GM12878 (cell line): ENCODE results near the gene ADGRL2. TPM values are rescaled to one million over a fixed set of nuclear protein-coding genes. Genes with fewer than 3 reads are reported as not detected.

Experiments
- ATAC-seq: fragments of 200-7000 bp; cut with Tn5 transposase; 3 replicates; pipeline ENCODE4 v1.9.1; 2020; ENCODE audit warnings: mild to moderate bottlenecking, moderate library complexity
- BruUV-seq: library from RNA; stranded (reverse); fragments of 400-500 nt; replicated peaks from 2 replicates; lab custom pipeline; 2021; lab: Mats Ljungman, UMichigan
- CTCF ChIA-PET: fragments of 300-600 bp; sonication (Branson Sonifier 250); formaldehyde crosslinking; extraction: SDS; loops from one replicate; lab custom pipeline; 2021; ENCODE audit warnings: inconsistent platforms; lab: Yijun Ruan, JAX
- POLR2A ChIA-PET: fragments of 350-600 bp; formaldehyde crosslinking; extraction: SDS; loops from one replicate; lab custom pipeline; 2021; ENCODE audit warnings: inconsistent platforms; lab: Charles Lee
- RAD21 ChIA-PET: fragments of 300-600 bp; sonication (Branson Sonifier 250); formaldehyde crosslinking; loops from one replicate; lab custom pipeline; 2023; ENCODE audit warnings: antibody characterized with exemption; ENCODE audit not compliant: unreplicated experiment; lab: Charles Lee
- SMC1A ChIA-PET: fragments of 300-600 bp; sonication (Branson Sonifier 250); formaldehyde crosslinking; loops from one replicate; lab custom pipeline; 2023; ENCODE audit not compliant: unreplicated experiment, uncharacterized antibody; lab: Charles Lee
- DNase-seq: peaks from one replicate; pipeline ENCODE4 v3.0.0-alpha.2; 2011; ENCODE audit warnings: low read depth, low spot score
- FAIRE-seq: peaks from 3 replicates; lab custom pipeline; 2011; peaks lifted over from hg19 to GRCh38; lab: Jason Lieb, UNC
- H2AFZ ChIP-seq: 2 replicates; pipeline ENCODE4 v1.6.0; 2011; ENCODE audit warnings: low read depth, low read length, control low read depth; ENCODE audit not compliant: control insufficient read depth
- H3K27ac ChIP-seq: 2 replicates; pipeline ENCODE4 v1.5.1; 2011; ENCODE audit warnings: control low read depth; ENCODE audit not compliant: control insufficient read depth, insufficient read depth
- H3K27me3 ChIP-seq, 2 experiments: replicated peaks in 1 of 2; 2 replicates each; pipeline versions ENCODE4 v1.6.0 to v1.6.1; 2011; ENCODE audit warnings: low read length in 1 of 2; ENCODE audit not compliant: control insufficient read depth in 2 of 2, insufficient read depth in 2 of 2
- H3K36me3 ChIP-seq, 2 experiments: 2 replicates each; pipeline ENCODE4 v1.5.1; 2011; ENCODE audit warnings: low read length in 1 of 2; ENCODE audit not compliant: control insufficient read depth in 2 of 2, insufficient read depth in 2 of 2
- H3K4me1 ChIP-seq: 2 replicates; pipeline ENCODE4 v1.6.1; 2011; ENCODE audit warnings: mild to moderate bottlenecking, low read length, moderate library complexity, mixed read lengths; ENCODE audit not compliant: control insufficient read depth, insufficient read depth
- H3K4me2 ChIP-seq: 2 replicates; pipeline ENCODE4 v1.6.0; 2011; ENCODE audit warnings: control low read depth; ENCODE audit not compliant: control insufficient read depth, insufficient read depth
- H3K4me3 ChIP-seq: fragments of 200-600 bp; sonication (generic); 2 replicates; pipeline ENCODE4 v1.5.1; 2016
- H3K79me2 ChIP-seq: 2 replicates; pipeline ENCODE4 v1.6.0; 2011; ENCODE audit warnings: low read length; ENCODE audit not compliant: control insufficient read depth, insufficient read depth
- H3K9ac ChIP-seq: 2 replicates; pipeline ENCODE4 v1.8.0; 2011; ENCODE audit warnings: low read length, control low read depth, mixed read lengths; ENCODE audit not compliant: control insufficient read depth, insufficient read depth
- H3K9me3 ChIP-seq: replicated peaks from 3 replicates; pipeline ENCODE4 v1.5.1; 2011; ENCODE audit warnings: mild to moderate bottlenecking, low read length; ENCODE audit not compliant: control insufficient read depth, insufficient read depth
- H4K20me1 ChIP-seq: 2 replicates; pipeline ENCODE4 v1.6.0; 2011; ENCODE audit not compliant: control insufficient read depth, insufficient read depth
- BACH1 ChIP-seq: fragments of 450-650 bp; IDR thresholded peaks from 2 replicates; pipeline ENCODE4 v1.6.1; 2017; ENCODE audit warnings: mild to moderate bottlenecking, borderline replicate concordance
- ELK1 ChIP-seq: IDR thresholded peaks from 2 replicates; pipeline ENCODE4 v1.6.1; 2012; ENCODE audit warnings: low read depth, low read length, improper control_type of control experiment
- POLR2A ChIP-seq: IDR thresholded peaks from 2 replicates; pipeline ENCODE4 v1.6.1; 2011; ENCODE audit warnings: low read depth, mild to moderate bottlenecking, low read length
- RAD51 ChIP-seq: fragments of 450-650 bp; IDR thresholded peaks from 2 replicates; pipeline ENCODE4 v1.6.1; 2016; ENCODE audit warnings: moderate library complexity, mild to moderate bottlenecking, inconsistent platforms
- RBBP5 ChIP-seq: fragments of 200-600 bp; sonication (generic); conservative IDR thresholded peaks from 2 replicates; pipeline ENCODE4 v1.6.1; 2016
- SKIL ChIP-seq: fragments of 450-650 bp; IDR thresholded peaks from 2 replicates; pipeline ENCODE4 v1.6.1; 2017; ENCODE audit warnings: mild to moderate bottlenecking, low read depth, inconsistent platforms; ENCODE audit not compliant: poor library complexity, severe bottlenecking
- SMARCA5 ChIP-seq: fragments of 450-650 bp; IDR thresholded peaks from 2 replicates; pipeline ENCODE4 v1.6.1; 2017; ENCODE audit warnings: mild to moderate bottlenecking
- SREBF2 ChIP-seq: IDR thresholded peaks from 2 replicates; pipeline ENCODE4 v1.6.1; 2012; ENCODE audit warnings: mild to moderate bottlenecking, low read length
- TCF7 ChIP-seq: IDR thresholded peaks from 2 replicates; pipeline ENCODE4 v1.6.1; 2014; ENCODE audit warnings: antibody characterized with exemption, borderline replicate concordance
- WGBS: methylation state at CpG from one replicate; pipeline ENCODE4 v1.1.6; 2016; ENCODE audit warnings: low lambda C conversion rate; ENCODE audit not compliant: insufficient replicate concordance, insufficient coverage; ENCODE audit errors: missing lambda C conversion rate; 5-methylcytosine and 5-hydroxymethylcytosine counted together
- in situ Hi-C: fragments of 300-500 bp; cut with MboI; formaldehyde crosslinking; loops from 9 replicates; pipeline ENCODE4 v1.14.3; 2018; ENCODE audit warnings: mixed read lengths
- intact Hi-C: fragments of 100-400 bp; cut with micrococcal nuclease; formaldehyde crosslinking; loops from one replicate; pipeline ENCODE4 v1.14.2; 2022; ENCODE audit not compliant: unreplicated experiment
- polyA plus RNA-seq, 11 experiments: library from polyadenylated mRNA; depleted of rRNA in 4 of 11; unstranded in 6 of 11; stranded (reverse) in 5 of 11; fragments of >200 nt; fragmentation: Nextera tagmentation in 4 of 11; fragmentation: Illumina TruSeq in 1 of 11; extraction: Ambion mirVana in 4 of 11; extraction: Trizol in 1 of 11; gene quantifications; 1 replicate in 1 of 11; 2 replicates in 10 of 11; pipeline versions ENCODE4 v1.2.1 to v1.2.3, GENCODE V29; 2011 to 2016; ENCODE audit warnings: inconsistent platforms in 2 of 11, missing spikeins in 2 of 11, low read depth in 1 of 11
- total RNA-seq, 4 experiments: library from RNA; depleted of rRNA in 3 of 4; stranded (reverse); fragments of >200 nt in 3 of 4; fragmentation: Illumina TruSeq in 1 of 4; extraction: Trizol in 1 of 4; gene quantifications; 2 replicates each; pipeline versions ENCODE4 v1.2.1 to v1.2.3, GENCODE V29; 2013 to 2021
- TF ChIP-seq, protein P1 (sequence below): fragments of 450-650 bp; IDR thresholded peaks from 2 replicates; pipeline ENCODE4 v1.6.1; 2018; ENCODE audit warnings: borderline replicate concordance, mild to moderate bottlenecking; ENCODE audit not compliant: partially characterized antibody
- TF ChIP-seq, protein P2 (sequence below): fragments of 450-650 bp; formaldehyde crosslinking; IDR thresholded peaks from 2 replicates; pipeline ENCODE4 v1.4.0; 2022; ENCODE audit warnings: mild to moderate bottlenecking, moderate library complexity
- TF ChIP-seq, protein P3 (sequence below): fragments of 450-650 bp; conservative IDR thresholded peaks from 2 replicates; pipeline ENCODE4 v1.6.1; 2017; ENCODE audit warnings: mild to moderate bottlenecking, moderate library complexity

ADGRL2 gene
- total and polyA plus RNA-seq, 10 of the 15 experiments (the other 5 are each of a cell fraction or from before 2014, with no cell fraction given), result 0.03 to 13.6 (median 0.21) TPM

DNA sequence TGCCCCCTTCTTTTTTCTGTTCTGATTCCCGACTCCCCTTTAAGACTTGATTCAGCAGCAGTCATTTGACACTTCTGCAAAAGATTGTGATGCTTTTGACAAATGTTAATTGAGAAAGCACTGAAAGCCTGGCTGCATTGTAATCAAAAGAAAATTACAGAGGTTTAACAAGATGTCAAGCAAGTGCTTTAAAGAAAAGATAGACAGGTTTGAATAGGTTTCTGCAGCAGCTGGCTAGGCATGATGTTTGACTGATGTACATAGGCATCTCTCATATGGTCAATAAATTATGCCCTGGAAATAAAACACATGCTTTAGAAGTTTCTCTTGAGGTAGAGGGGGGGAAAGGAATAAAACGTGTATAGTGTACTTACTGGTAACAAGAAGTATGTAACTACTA is 147.8 kb downstream of the ADGRL2 start:
- ATAC-seq, result no peak
- Histone ChIP-seq H2AFZ (no peak overlapping the region), H3K4me1 (no peaks in the 10 kb centered on the region), H3K36me3 (no peaks in the 10 kb centered on the region), H3K4me2 (no peak overlapping the region), H3K9me3 (no peaks in the 10 kb centered on the region), H3K27me3 (no peaks in the 10 kb centered on the region), H3K79me2 (no peaks in the 10 kb centered on the region), H3K4me3 (no peak overlapping the region), H4K20me1 (no peaks in the 10 kb centered on the region), H3K27ac (no peak overlapping the region), H3K9ac (no peak overlapping the region)
- CTCF ChIA-PET, result no interaction called here
- intact Hi-C loops (no loop called here), in situ Hi-C loops (no loop called here)
- FAIRE-seq, result no peak
- SMC1A ChIA-PET, result interaction anchor here (1.1 to 1.6 kb wide), 3 partner anchors 12 to 345 kb away, joined by 3 to 6 read pairs (median 4); no protein-coding TSS in a partner anchor
- no TSS peak for BruUV-seq
- DNase-seq, result no peak
- POLR2A ChIA-PET, result no interaction called here
- RAD21 ChIA-PET, result no interaction called here
- TF ChIP-seq RAD51 (no peak), BACH1 (no peak), RBBP5 (no peak), POLR2A (no peak), SREBF2 (no peak), SKIL (no peak), TCF7 (no peak), ELK1 (no peak), SMARCA5 (no peak)
- TF ChIP-seq, protein P1, sequence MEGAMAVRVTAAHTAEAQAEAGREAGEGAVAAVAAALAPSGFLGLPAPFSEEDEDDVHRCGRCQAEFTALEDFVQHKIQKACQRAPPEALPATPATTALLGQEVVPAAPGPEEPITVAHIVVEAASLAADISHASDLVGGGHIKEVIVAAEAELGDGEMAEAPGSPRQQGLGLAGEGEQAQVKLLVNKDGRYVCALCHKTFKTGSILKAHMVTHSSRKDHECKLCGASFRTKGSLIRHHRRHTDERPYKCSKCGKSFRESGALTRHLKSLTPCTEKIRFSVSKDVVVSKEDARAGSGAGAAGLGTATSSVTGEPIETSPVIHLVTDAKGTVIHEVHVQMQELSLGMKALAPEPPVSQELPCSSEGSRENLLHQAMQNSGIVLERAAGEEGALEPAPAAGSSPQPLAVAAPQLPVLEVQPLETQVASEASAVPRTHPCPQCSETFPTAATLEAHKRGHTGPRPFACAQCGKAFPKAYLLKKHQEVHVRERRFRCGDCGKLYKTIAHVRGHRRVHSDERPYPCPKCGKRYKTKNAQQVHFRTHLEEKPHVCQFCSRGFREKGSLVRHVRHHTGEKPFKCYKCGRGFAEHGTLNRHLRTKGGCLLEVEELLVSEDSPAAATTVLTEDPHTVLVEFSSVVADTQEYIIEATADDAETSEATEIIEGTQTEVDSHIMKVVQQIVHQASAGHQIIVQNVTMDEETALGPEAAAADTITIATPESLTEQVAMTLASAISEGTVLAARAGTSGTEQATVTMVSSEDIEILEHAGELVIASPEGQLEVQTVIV, result no peak
- TF ChIP-seq, protein P2, sequence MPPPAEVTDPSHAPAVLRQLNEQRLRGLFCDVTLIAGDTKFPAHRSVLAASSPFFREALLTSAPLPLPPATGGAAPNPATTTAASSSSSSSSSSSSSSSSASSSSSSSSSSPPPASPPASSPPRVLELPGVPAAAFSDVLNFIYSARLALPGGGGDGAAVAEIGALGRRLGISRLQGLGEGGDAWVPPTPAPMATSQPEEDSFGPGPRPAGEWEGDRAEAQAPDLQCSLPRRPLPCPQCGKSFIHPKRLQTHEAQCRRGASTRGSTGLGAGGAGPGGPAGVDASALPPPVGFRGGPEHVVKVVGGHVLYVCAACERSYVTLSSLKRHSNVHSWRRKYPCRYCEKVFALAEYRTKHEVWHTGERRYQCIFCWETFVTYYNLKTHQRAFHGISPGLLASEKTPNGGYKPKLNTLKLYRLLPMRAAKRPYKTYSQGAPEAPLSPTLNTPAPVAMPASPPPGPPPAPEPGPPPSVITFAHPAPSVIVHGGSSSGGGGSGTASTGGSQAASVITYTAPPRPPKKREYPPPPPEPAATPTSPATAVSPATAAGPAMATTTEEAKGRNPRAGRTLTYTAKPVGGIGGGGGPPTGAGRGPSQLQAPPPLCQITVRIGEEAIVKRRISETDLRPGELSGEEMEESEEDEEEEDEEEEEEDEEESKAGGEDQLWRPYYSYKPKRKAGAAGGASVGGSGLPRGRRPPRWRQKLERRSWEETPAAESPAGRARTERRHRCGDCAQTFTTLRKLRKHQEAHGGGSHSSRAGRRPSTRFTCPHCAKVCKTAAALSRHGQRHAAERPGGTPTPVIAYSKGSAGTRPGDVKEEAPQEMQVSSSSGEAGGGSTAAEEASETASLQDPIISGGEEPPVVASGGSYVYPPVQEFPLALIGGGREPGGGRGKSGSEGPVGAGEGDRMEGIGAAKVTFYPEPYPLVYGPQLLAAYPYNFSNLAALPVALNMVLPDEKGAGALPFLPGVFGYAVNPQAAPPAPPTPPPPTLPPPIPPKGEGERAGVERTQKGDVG (CRISPR knock-in tag), result no peak
- TF ChIP-seq, protein P3, sequence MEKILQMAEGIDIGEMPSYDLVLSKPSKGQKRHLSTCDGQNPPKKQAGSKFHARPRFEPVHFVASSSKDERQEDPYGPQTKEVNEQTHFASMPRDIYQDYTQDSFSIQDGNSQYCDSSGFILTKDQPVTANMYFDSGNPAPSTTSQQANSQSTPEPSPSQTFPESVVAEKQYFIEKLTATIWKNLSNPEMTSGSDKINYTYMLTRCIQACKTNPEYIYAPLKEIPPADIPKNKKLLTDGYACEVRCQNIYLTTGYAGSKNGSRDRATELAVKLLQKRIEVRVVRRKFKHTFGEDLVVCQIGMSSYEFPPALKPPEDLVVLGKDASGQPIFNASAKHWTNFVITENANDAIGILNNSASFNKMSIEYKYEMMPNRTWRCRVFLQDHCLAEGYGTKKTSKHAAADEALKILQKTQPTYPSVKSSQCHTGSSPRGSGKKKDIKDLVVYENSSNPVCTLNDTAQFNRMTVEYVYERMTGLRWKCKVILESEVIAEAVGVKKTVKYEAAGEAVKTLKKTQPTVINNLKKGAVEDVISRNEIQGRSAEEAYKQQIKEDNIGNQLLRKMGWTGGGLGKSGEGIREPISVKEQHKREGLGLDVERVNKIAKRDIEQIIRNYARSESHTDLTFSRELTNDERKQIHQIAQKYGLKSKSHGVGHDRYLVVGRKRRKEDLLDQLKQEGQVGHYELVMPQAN, result no peak
- 8% methylated on average over 2 of the region's 2 CpGs for WGBS
